Measurements from ENCODE around the gene NTMT2. TPM values are rescaled to one million over a fixed set of nuclear protein-coding genes. Genes with fewer than 3 reads are reported as not detected.

Gene NTMT2
- total RNA-seq, 1 experiment from 2014 or later = not detected

GRCh38 chr1:170182442-170182841, 36.7 kb downstream of the NTMT2 start:
- no peak for DNase-seq
- intact Hi-C loops (cut with micrococcal nuclease; ENCODE audit: unreplicated experiment) = no loop called here
- Histone ChIP-seq H3K27ac (no peak overlapping the region), H3K4me1 (replicated peaks; ENCODE audit: insufficient read depth) (no peaks in the 10 kb centered on the region), H3K79me2 (ENCODE audit: low read depth) (no peaks in the 10 kb centered on the region), H3K27me3 (ENCODE audit: insufficient read depth, low read depth) (no peaks in the 10 kb centered on the region), H3K36me3 (ENCODE audit: low read depth) (no peaks in the 10 kb centered on the region), H3K4me3 (no peak overlapping the region), H3K9me2 (ENCODE audit: insufficient read depth) (no peaks in the 10 kb centered on the region), H2AFZ (no peak overlapping the region), H3K9me3 (ENCODE audit: insufficient read depth, low read depth) (no peaks in the 10 kb centered on the region), H3F3A (ENCODE audit: insufficient read depth, low read depth) (no peaks in the 10 kb centered on the region), H3K4me2 (no peak overlapping the region), H4K20me1 (ENCODE audit: insufficient read depth) (no peaks in the 10 kb centered on the region)
- ChIA-PET CTCF (no interaction called here), POLR2A (ENCODE audit: unreplicated experiment) (no interaction called here)
- TF ChIP-seq CTCF (conservative IDR thresholded peaks at IDR 0.05) (no peak), EZH2 (IDR thresholded peaks at IDR 0.05; ENCODE audit: low read depth) (no peak)
- BruUV-seq (replicated peaks) = no TSS peak

GRCh38 chr1:170192546-170192945, 46.8 kb downstream of the NTMT2 start:
- Histone ChIP-seq H3K4me3 (no peak overlapping the region), H3K4me2 (no peak overlapping the region), H2AFZ (no peak overlapping the region; the same call in 1 of the 2 replicates), H4K20me1 (ENCODE audit: insufficient read depth) (no peaks in the 10 kb centered on the region), H3K27me3 (ENCODE audit: insufficient read depth, low read depth) (0 out of 2 replicates have a peak, but pooled peaks cover 4% of the 10 kb centered on the region), H3K36me3 (ENCODE audit: low read depth) (no peaks in the 10 kb centered on the region), H3K9me2 (ENCODE audit: insufficient read depth) (no peaks in the 10 kb centered on the region), H3K9me3 (ENCODE audit: insufficient read depth, low read depth) (no peaks in the 10 kb centered on the region), H3K27ac (no peak overlapping the region), H3F3A (ENCODE audit: insufficient read depth, low read depth) (no peaks in the 10 kb centered on the region), H3K79me2 (ENCODE audit: low read depth) (no peaks in the 10 kb centered on the region), H3K4me1 (replicated peaks; ENCODE audit: insufficient read depth) (no peaks in the 10 kb centered on the region)
- no TSS peak for BruUV-seq (replicated peaks)
- intact Hi-C loops (cut with micrococcal nuclease; ENCODE audit: unreplicated experiment) = no loop called here
- ChIA-PET POLR2A (ENCODE audit: unreplicated experiment) (no interaction called here), CTCF (no interaction called here)
- DNase-seq = no peak
- TF ChIP-seq CTCF (conservative IDR thresholded peaks at IDR 0.05) = no peak
- TF ChIP-seq EZH2 (IDR thresholded peaks at IDR 0.05; ENCODE audit: low read depth) = no peak

- Histone ChIP-seq H2AFZ (no peak overlapping the region), H3F3A (ENCODE audit: insufficient read depth, low read depth) (no peaks in the 10 kb centered on the region), H3K27ac (no peak overlapping the region), H3K27me3 (ENCODE audit: insufficient read depth, low read depth) (0 out of 2 replicates have a peak, but pooled peaks cover 4% of the 10 kb centered on the region), H3K36me3 (ENCODE audit: low read depth) (no peaks in the 10 kb centered on the region), H3K4me3 (no peak overlapping the region), H3K4me2 (no peak overlapping the region), H3K79me2 (ENCODE audit: low read depth) (no peaks in the 10 kb centered on the region), H4K20me1 (ENCODE audit: insufficient read depth) (no peaks in the 10 kb centered on the region), H3K4me1 (replicated peaks; ENCODE audit: insufficient read depth) (no peaks in the 10 kb centered on the region), H3K9me2 (ENCODE audit: insufficient read depth) (no peaks in the 10 kb centered on the region), H3K9me3 (ENCODE audit: insufficient read depth, low read depth) (no peaks in the 10 kb centered on the region)
- intact Hi-C loops (cut with micrococcal nuclease; ENCODE audit: unreplicated experiment) = no loop called here
- DNase-seq = no peak
- CTCF ChIA-PET = no interaction called here
- POLR2A ChIA-PET (ENCODE audit: unreplicated experiment) = no interaction called here
- BruUV-seq (replicated peaks) = no TSS peak
- TF ChIP-seq EZH2 (IDR thresholded peaks at IDR 0.05; ENCODE audit: low read depth) = no peak
- no peak for TF ChIP-seq CTCF (conservative IDR thresholded peaks at IDR 0.05)
Measured at GRCh38 chr1:170194451-170194850, 48.7 kb downstream of the NTMT2 start.

Data from PC-9 (cell line).